ENCODE results near the gene ZNF217.
"Not testable (repeated sequence)": the region's sequence is repeated elsewhere in the genome, so short reads cannot be mapped to it uniquely, and the experiment has no call there.

The ZNF217 gene

GRCh38 chr20:53593466-53594007 lies at the start of gene ZNF217:
TSS of gene ZNF217 (minus strand) at chr20:53593839. CDS start at chr20:53582826, 11,013 bp downstream.
- not testable (repeated sequence) for DNase-seq

DNA sequence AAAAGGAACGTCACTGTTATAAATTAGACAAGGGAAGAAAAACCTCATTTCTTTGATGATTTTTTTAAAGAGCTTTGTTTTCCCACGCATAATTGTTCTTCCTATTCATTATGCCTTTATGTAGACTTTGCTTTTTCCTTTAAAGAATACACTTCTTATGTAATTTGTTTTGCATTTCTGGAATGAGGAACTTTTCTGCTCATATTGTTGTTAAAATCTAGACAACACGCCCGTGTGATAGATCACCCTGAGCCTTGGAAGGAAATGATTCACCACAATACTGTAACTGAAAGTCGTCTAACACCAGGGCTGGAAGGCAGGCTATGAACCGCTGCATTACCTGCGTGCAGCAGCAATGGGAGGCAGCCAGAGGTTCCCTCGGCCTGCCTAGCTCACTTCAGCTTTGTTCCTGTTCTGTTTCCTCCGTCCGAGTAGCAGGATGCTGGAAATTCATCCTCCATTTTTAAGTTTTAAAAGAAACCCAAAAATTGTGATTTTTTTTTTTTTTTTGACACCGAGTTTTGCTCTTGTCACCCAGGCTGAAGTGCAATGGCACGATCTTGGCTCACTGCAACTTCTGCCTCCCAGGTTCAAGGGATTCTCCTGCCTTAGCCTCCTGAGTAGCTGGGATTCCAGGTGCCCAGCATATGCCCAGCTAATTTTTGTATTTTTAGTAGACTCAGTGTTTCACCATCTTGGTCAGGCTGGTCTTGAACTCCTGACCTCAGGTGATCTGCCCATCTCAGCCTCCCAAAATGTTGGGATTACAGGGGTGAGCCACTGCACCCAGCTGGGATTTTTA lies 49.6 kb upstream of the ZNF217 start:
- DNase-seq, result no peak

GRCh38 chr20:53642196-53643030 lies 48.8 kb upstream of the ZNF217 start:
- DNase-seq, result no peak

- DNase-seq, result no peak
These were observed 46.2 kb upstream of the ZNF217 start for GRCh38 chr20:53639647-53640440.

DNA sequence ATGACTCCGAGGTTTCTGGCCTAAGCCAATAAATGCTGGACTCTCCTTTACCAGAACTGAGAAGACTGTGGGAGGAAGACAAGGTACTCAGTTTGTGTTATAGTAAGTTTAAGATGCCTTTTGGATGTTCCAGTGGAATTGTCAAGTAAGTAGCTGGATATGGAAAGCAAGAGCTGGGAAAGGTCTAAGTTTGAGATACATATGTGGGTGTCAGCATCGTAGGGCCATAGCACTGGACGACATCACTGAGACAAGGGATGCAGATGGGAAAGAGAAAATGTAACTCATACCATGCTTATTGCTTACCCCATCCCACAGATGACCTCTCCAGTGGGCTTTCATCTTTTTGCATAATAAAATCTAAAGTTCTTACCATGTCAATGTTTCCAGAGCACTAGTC lies 45.5 kb upstream of the ZNF217 start:
- DNase-seq, result no peak

DNA sequence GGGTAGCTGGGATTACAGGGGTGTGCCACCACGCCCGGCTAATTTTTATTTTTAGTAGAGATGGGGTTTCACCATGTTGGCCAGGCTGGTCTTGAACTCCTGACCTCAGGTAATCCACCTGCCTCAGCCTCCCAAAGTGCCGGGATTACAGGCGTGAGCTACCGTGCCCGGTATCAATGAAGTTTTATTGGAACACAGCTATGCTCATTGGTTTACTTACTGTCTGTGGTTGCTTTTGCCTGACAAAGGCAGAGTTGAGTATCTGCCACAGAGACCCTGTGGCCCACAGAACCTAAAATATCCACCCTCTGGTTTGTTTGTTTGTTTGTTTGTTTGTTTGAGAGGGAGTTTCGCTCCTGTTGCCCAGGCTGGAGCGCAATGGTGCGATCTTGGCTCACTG lies 43.7 kb upstream of the ZNF217 start:
- DNase-seq, result not testable (repeated sequence)

GRCh38 chr20:53636540-53637097 lies 43.0 kb upstream of the ZNF217 start:
- DNase-seq, result no peak

DNA sequence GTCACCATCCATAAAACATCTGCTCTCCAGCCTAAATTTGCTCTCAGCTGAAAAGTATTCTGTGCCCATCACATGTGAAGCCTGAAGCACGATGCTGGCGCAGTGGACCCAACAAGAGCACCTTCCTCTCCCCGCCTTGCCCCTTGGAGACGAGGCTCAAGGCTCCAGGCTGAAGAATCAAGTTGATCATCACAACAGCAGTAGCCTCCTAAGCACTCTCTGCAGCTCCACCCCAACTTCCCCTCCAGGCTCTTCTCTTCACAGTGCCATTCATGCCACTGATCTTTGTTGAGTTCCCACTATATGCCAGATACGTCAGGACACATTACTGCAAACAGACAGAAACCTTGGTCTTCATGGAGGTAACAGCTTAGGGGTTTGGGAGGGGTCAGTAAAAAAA lies 41.6 kb upstream of the ZNF217 start:
- DNase-seq, result no peak

- DNase-seq, result no peak
These were observed 38.4 kb upstream of the ZNF217 start for GRCh38 chr20:53631909-53632662.

- no peak for DNase-seq
These were observed 35.8 kb upstream of the ZNF217 start for GRCh38 chr20:53629436-53629835.

DNA sequence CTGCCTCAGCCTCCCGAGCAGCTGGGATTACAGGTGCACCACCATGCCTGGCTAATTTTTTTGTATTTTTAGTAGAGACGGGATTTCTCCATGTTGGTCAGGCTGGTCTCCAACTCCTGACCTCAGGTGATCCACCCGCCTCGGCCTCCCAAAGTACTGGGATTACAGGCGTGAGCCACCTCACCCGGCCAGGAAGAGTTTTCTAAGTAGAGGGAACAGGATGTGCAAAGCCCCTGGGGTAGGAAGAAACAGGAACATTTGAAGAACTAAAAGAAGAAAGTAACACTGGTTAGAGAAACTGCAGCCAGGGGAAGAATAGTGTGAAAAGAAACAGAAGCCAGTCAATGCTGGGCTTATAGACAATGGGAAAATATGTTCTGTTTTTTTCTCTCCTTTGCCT lies 35.1 kb upstream of the ZNF217 start:
- not testable (repeated sequence) for DNase-seq

GRCh38 chr20:53628076-53628475 lies 34.4 kb upstream of the ZNF217 start:
- no peak for DNase-seq

DNA sequence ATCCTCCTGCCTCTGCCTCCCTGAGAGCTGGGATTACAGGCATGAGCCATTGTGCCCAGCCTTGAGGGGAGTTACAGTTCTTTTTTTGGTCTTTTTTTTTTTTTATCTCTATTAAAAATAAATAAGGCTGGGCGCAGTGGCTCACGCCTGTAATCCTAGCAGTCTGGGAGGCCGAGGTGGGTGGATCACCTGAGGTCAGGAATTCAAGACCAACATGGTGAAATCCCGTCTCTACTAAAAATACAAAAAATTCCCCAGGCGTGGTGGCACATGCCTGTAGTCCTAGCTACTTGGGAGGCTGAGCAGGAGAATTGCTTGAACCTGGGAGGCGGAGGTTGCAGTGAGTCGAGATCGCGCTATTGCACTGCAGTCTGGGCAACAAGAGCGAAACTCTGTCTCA lies 33.4 kb upstream of the ZNF217 start:
- DNase-seq, result not testable (repeated sequence)

DNA sequence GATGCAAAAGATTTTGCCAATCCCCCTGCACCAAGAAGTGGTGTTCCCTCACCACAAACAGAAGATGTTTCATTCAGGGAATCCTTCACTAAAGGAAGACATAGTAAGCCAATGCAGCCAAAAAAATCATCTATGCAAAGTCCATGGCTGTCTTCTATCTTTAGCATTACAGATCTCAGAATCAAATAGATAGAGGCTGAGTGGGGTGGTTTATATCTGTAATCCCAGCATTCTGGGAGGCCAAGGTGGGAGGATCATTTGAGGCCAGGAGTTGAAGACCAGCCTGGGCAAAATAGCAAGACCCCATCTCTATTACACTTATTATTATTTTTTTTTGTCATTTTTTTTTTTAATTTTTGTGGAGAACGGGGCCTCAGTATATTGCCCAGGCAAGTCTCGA lies 32.9 kb upstream of the ZNF217 start:
- DNase-seq, result no peak

DNA sequence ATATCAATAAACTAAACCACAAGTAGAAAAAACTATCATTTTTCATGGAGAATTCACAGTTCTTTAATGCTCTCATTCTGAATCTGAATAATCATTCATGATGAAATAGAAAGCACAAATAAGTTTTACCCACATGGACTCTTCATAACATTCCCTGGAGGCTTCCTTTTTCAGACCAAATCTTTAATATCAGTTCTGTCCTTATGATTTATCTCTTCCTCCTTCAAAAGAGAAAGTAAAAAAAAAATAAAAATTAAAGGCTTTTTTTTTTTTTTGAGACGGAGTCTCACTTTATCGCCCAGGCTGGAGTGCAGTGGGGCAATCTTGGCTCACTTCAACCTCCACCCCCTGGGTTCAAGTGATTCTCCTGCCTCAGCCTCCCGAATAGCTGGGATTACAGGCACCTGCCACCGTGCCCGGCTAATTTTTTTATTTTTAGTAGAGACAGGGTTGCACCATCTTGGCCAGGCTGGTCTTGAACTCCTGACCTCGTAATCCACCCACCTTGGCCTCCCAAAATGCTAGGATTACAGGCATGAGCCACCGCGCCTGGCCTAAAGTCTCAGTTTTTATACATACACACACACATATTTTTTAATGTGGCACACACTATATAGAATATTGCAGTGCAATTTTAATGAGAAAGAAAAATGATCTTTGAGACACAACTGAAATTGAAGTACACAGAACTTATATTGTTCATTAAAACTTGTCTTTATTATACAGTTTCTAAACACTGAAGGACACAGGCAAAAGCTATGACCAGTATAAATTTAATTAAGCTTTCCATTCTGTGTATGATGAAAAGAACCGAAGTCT lies 31.9 kb upstream of the ZNF217 start:
- DNase-seq, result no peak

DNA sequence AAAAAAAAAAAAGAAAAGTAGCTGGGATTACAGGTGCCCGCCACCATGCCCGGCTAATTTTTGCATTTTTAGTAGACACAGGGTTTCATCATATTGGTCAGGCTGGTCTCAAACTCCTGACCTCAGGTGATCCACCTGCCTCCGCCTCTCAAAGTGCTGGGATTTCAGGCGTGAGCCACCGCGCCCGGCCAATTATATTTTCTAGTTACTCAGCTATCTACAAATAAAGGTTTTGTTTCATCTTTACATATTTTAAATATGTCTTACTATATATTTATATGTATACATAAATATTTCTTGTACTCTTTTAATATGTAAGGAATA lies 31.2 kb upstream of the ZNF217 start:
- DNase-seq, result not testable (repeated sequence)

- DNase-seq, result no peak
These were observed 30.0 kb upstream of the ZNF217 start for GRCh38 chr20:53623454-53624211.

DNA sequence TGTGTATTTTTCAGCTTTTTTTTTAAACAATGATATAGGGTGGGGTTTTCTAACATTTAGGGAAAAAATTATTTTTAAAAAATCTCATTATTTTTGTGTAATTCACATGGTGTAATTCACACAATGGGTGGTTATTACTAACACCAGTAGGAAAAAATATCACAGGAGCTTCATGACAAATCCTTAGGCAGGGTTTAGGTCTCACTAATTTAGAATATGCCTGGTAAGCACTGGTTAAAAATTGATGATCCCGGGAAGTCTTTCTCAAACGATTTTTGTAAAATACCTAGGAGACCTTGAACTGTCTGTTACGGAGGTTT lies 29.5 kb upstream of the ZNF217 start:
- no peak for DNase-seq

GRCh38 chr20:53622247-53623133 lies 28.9 kb upstream of the ZNF217 start:
- DNase-seq, result no peak
